Activated naive CD4-positive, alpha-beta T cell treated with anti-CD3 and anti-CD28 coated beads, Interleukin-2, amount 50 U/mL, for 72 hours (primary cell): ENCODE data around the gene RFX3. TPM values are rescaled to one million over a fixed set of nuclear protein-coding genes. Genes with fewer than 3 reads are reported as not detected.

ENCODE experiments used
- ATAC-seq, 2 donors: fragments of 150-1000 bp; cut with Tn5 transposase; 2 replicates each; pipeline ENCODE4 v1.10.0; 2021; ENCODE audit warnings: mild to moderate bottlenecking in 2 of 2, moderate library complexity in 2 of 2
- DNase-seq, 2 donors: peaks; one replicate each; pipeline ENCODE4 v3.0.0; 2021 to 2022; ENCODE audit warnings: low spot score in 2 of 2
- H3K27ac Mint-ChIP-seq, 2 donors: one replicate each; pipeline ENCODE4 v1.8.0; 2022; ENCODE audit warnings: mild to moderate bottlenecking in 2 of 2, mixed read lengths in 2 of 2
- H3K36me3 Mint-ChIP-seq, 2 donors: one replicate each; pipeline ENCODE4 v1.8.0; 2022; ENCODE audit warnings: mixed read lengths in 2 of 2
- H3K9me3 Mint-ChIP-seq, 2 donors: one replicate each; pipeline ENCODE4 v1.8.0; 2022; ENCODE audit warnings: mixed read lengths in 2 of 2
- total RNA-seq, 2 donors: library from RNA; stranded (reverse); gene quantifications; one replicate each; pipeline ENCODE4 v1.2.3, GENCODE V29; 2022

The RFX3 gene
- total RNA-seq, 2 donors from 2014 or later = 10.0 to 14.2 TPM

DNA sequence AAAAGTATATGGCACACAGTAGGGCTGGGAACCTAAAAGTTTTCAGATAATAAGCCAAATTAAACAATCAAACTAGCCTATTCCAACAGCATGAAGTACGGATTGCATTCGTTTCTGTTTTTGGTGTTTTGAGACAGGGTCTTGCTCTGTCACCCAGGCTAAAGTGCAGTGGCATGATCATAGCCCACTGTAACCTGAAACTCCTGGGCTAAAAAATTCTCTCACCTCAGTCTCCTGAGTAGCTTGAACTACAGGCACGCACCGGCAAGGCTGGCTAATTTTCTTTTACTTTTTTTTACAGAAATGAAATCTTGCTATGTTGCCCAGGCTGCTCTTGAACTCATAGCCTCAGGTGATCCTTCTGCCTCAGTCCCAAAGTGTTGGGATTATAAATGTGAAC, 5.2 kb downstream of the RFX3 start:
- H3K36me3 Mint-ChIP-seq = peaks cover 12 to 14% of the 10 kb centered on the region in 2 donors
- no peaks in the 10 kb centered on the region for H3K9me3 Mint-ChIP-seq
- DNase-seq (no peak), ATAC-seq (no peak)
- H3K27ac Mint-ChIP-seq = no peak overlapping the region

DNA sequence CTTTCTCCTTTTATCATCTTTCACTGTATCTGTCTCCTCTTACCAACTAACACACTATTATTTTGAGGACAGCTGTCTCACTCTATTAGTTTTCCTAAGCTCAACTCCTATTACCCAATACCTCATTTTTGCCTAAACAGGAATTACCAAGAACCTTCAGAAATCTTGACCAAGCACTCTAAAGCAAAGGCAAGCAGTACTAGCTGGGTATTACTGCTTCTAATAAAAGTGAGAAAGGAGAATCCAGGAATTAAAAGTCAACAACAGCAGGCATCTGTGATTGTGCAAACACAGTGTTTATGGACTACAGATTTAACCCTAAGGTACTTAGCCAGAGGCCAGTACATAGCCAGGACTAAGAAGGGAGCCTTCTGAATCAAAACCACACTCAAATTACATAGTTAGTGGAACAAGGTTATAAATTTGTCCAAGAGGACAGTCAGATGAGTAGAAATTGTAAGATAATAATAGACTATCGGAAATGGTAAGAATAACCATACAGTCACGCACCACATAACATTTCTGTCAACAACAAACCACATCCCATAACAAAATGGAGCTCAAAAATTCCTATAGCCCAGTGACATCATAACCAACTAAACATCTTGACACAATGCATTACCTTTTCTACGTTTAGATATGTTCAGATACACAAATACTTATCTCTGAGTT, 8.3 kb downstream of the RFX3 start:
- peaks cover 5 to 7% of the 10 kb centered on the region in 2 donors for H3K36me3 Mint-ChIP-seq
- peak in 1 of 2 donors; percentile 18 for ATAC-seq
- H3K9me3 Mint-ChIP-seq = no peaks in the 10 kb centered on the region
- no peak for DNase-seq
- no peak overlapping the region for H3K27ac Mint-ChIP-seq

- H3K9me3 Mint-ChIP-seq = no peaks in the 10 kb centered on the region
- DNase-seq (no peak), ATAC-seq (peak in 1 of 2 donors; percentile 10)
- H3K36me3 Mint-ChIP-seq = peaks cover 4 to 5% of the 10 kb centered on the region in 2 donors
- no peak overlapping the region for H3K27ac Mint-ChIP-seq
These were observed 9.0 kb downstream of the RFX3 start for GRCh38 chr9:3516667-3517330.

GRCh38 chr9:3515405-3515804, 10.4 kb downstream of the RFX3 start:
- Mint-ChIP-seq H3K9me3 (no peaks in the 10 kb centered on the region), H3K27ac (no peak overlapping the region), H3K36me3 (peaks cover 4 to 5% of the 10 kb centered on the region in 2 donors)
- DNase-seq (no peak), ATAC-seq (no peak)

GRCh38 chr9:3514786-3515185, 11.0 kb downstream of the RFX3 start:
- ATAC-seq = no peak
- H3K27ac Mint-ChIP-seq = no peak overlapping the region
- no peaks in the 10 kb centered on the region for H3K9me3 Mint-ChIP-seq
- no peak for DNase-seq
- peaks cover 4 to 5% of the 10 kb centered on the region in 2 donors for H3K36me3 Mint-ChIP-seq

- no peaks in the 10 kb centered on the region for H3K9me3 Mint-ChIP-seq
- no peak overlapping the region for H3K27ac Mint-ChIP-seq
- ATAC-seq (no peak), DNase-seq (no peak)
- peaks cover 4 to 5% of the 10 kb centered on the region in 2 donors for H3K36me3 Mint-ChIP-seq
These were observed 12.5 kb downstream of the RFX3 start for GRCh38 chr9:3513265-3513818.

- DNase-seq (no peak), ATAC-seq (no peak)
- peak overlapping the region in 1 of 2 donors; percentile 27 for H3K27ac Mint-ChIP-seq
- H3K36me3 Mint-ChIP-seq = no peaks in the 10 kb centered on the region
- H3K9me3 Mint-ChIP-seq = no peaks in the 10 kb centered on the region
These were observed 14.2 kb downstream of the RFX3 start for GRCh38 chr9:3511551-3511950.

GRCh38 chr9:3510796-3511195, 15.0 kb downstream of the RFX3 start:
- Mint-ChIP-seq H3K9me3 (no peaks in the 10 kb centered on the region), H3K36me3 (peaks cover 0 to 2% of the 10 kb centered on the region in 2 donors), H3K27ac (no peak overlapping the region)
- DNase-seq = no peak
- ATAC-seq = no peak

DNA sequence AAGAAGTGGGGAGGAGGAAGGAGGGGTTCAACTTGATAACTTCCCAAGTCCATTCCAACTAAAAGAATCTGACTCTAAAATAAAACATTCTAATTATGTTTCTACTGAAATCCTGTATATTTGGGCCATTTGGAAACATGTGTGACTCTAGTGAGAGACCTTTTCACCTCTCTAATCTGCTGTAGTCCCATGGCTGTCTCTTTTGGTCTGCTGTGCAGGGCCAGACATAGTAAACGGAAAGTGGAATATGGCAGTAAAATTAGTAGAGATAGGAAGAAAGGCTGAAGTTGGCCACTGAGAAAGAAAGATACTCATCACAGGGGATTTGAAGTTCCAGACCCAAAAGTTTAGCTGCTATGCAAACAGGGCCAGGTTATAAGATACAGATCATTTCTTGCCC, 15.9 kb downstream of the RFX3 start:
- Mint-ChIP-seq H3K27ac (no peak overlapping the region), H3K36me3 (peaks cover 0 to 6% of the 10 kb centered on the region in 2 donors), H3K9me3 (no peaks in the 10 kb centered on the region)
- DNase-seq (no peak), ATAC-seq (no peak)

DNA sequence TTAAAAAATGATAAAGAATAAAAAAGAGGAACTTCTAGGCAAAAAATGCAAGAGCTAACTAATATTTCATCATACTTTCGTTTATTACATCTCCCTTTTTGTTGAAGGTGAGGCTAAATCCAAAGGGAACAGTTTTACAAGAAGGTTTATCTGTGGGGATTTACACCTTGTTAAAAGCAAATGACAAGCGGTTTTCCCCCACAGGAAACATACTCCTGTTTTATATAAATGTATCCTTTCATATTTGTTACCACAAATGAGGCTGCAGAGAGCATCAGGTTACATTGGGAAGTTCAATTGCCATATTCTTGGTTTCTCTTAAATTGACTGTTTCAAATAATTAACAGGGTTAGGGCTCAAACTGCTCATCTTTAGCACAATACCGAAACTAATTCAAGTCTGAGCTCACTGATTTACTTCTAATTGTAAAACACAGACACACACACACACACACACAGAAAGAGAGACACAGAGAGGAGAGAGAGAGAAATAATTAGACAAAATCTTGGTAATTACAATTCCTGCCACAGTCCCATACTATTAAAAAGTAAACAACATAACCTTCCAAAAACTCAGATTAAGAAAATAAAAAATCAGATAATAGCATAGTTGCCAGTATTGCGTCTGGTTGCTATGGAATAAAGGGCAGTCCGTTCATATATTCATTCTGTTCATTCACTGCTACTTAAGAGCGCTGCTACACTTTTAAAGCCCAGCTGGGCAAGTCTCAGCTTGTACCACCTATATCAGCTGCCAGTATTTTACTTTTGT, 17.1 kb downstream of the RFX3 start:
- Mint-ChIP-seq H3K36me3 (peaks cover 0 to 6% of the 10 kb centered on the region in 2 donors), H3K9me3 (no peaks in the 10 kb centered on the region), H3K27ac (peak overlapping the region; percentile 80 to 92)
- ATAC-seq = peak; percentile 45 to 54
- DNase-seq = no peak

DNA sequence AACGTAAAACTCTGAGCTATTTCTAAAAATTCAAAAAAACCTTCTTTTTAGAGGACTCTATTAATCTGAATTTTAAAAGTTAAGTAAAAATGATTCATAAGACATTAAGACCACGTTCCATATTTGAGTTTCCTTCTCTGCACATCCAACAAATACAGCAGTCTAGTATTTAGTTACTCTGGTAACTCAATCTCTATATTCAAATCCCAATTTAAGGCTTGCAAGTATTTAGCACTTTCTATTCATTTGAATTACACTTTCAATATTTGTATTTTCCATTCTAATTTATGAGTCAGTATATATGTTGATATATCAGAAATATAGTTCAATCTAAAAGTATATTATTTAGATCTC, 17.7 kb downstream of the RFX3 start:
- ATAC-seq (peak; percentile 39 to 66), DNase-seq (no peak)
- Mint-ChIP-seq H3K36me3 (peaks cover 0 to 6% of the 10 kb centered on the region in 2 donors), H3K27ac (peak overlapping the region; percentile 80 to 92), H3K9me3 (no peaks in the 10 kb centered on the region)

DNA sequence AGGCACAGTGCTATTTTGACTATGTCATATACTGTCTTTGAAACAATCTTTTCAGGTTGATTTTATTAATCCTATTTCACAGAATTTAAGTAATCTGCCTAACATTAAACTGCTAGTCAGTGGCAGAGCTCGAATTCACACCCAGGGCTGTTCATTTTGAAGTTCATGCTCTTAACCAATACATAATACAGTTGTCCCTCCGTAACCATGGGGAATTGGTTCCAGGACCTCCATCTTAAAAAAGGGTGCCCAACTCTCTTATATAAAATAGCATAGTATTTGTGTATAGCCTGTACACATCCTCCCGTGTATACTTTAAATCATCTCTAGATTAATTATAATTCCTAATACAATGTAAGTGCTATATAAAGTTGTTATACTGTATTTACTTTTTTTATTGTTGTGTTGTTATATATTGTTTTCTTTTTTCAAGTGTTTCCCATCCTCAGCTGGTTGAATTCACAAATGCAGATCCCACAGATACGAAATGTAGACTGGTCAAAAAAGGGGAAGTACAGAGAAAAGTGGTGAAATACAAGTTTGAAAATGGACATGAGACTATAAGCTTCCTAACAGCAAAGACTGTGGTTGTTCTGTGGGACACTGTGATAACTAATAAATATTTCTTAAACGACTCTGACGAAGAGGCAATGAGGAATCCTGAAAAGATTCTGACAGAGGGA, 18.3 kb downstream of the RFX3 start:
- Mint-ChIP-seq H3K9me3 (no peaks in the 10 kb centered on the region), H3K27ac (peak overlapping the region; percentile 80 to 92), H3K36me3 (peaks cover 0 to 6% of the 10 kb centered on the region in 2 donors)
- DNase-seq (no peak), ATAC-seq (no peak)

- H3K9me3 Mint-ChIP-seq = no peaks in the 10 kb centered on the region
- H3K27ac Mint-ChIP-seq = no peak overlapping the region
- ATAC-seq (peak in 1 of 2 donors; percentile 30), DNase-seq (no peak)
- H3K36me3 Mint-ChIP-seq = peaks cover 0 to 6% of the 10 kb centered on the region in 2 donors
These were observed 19.6 kb downstream of the RFX3 start for GRCh38 chr9:3506164-3506563.

GRCh38 chr9:3502560-3503398, 23.0 kb downstream of the RFX3 start:
- peaks cover 0 to 6% of the 10 kb centered on the region in 2 donors for H3K36me3 Mint-ChIP-seq
- no peak overlapping the region for H3K27ac Mint-ChIP-seq
- no peaks in the 10 kb centered on the region for H3K9me3 Mint-ChIP-seq
- ATAC-seq = no peak
- no peak for DNase-seq

DNA sequence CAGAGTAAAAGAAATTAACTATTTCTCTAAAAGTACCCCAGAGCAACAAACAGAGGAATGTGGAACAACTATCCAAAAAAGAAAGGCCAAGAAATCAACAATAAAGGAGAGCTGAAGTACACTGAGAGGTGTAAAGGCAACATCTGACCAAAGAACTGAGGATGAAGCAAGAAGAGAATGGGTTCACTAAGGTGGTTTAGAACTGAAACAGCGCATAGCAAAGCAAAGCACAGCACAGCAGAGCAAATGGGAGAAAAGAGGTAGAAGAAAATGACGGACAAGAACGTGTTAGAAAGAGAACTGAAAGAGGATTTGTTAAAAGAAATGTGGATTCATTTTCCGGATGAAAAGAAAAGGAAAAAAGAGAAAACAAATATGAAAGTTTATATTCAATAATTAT, 25.8 kb downstream of the RFX3 start:
- no peak overlapping the region for H3K27ac Mint-ChIP-seq
- ATAC-seq (no peak), DNase-seq (no peak)
- no peaks in the 10 kb centered on the region for H3K36me3 Mint-ChIP-seq
- H3K9me3 Mint-ChIP-seq = no peaks in the 10 kb centered on the region

- Mint-ChIP-seq H3K36me3 (peaks cover 3 to 7% of the 10 kb centered on the region in 2 donors), H3K9me3 (peaks cover 3% of the 10 kb centered on the region in 2 donors), H3K27ac (no peak overlapping the region)
- no peak for ATAC-seq
- no peak for DNase-seq
These were observed 27.1 kb downstream of the RFX3 start for GRCh38 chr9:3498691-3499090.
